ENCODE measurements around the gene ACOXL.

ACOXL gene

DNA sequence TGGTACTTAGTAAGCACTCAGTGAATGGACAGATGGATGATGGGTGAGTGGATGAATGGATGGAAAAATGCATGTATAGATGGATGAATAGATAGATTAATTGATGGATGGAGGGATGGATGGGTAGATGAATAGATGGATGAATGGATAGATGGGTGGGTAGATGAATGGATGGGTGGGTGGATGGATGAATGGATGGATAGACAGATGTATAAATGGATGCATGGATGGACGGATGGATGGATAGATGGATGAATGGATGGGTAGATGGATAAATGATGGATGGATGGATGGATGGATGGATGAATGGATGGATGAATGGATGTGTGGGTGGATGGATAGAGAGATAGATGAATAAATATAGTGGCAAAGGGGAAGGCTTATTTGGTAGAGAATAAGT is 83.6 kb downstream of the ACOXL start:
- DNase-seq (ENCODE audit: insufficient read length, low spot score) (no peak), FAIRE-seq (no peak)
- TF ChIP-seq, protein P1, sequence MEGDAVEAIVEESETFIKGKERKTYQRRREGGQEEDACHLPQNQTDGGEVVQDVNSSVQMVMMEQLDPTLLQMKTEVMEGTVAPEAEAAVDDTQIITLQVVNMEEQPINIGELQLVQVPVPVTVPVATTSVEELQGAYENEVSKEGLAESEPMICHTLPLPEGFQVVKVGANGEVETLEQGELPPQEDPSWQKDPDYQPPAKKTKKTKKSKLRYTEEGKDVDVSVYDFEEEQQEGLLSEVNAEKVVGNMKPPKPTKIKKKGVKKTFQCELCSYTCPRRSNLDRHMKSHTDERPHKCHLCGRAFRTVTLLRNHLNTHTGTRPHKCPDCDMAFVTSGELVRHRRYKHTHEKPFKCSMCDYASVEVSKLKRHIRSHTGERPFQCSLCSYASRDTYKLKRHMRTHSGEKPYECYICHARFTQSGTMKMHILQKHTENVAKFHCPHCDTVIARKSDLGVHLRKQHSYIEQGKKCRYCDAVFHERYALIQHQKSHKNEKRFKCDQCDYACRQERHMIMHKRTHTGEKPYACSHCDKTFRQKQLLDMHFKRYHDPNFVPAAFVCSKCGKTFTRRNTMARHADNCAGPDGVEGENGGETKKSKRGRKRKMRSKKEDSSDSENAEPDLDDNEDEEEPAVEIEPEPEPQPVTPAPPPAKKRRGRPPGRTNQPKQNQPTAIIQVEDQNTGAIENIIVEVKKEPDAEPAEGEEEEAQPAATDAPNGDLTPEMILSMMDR (IDR thresholded peaks at IDR 0.05; ENCODE audit: insufficient read depth, missing control alignments): no peak

DNA sequence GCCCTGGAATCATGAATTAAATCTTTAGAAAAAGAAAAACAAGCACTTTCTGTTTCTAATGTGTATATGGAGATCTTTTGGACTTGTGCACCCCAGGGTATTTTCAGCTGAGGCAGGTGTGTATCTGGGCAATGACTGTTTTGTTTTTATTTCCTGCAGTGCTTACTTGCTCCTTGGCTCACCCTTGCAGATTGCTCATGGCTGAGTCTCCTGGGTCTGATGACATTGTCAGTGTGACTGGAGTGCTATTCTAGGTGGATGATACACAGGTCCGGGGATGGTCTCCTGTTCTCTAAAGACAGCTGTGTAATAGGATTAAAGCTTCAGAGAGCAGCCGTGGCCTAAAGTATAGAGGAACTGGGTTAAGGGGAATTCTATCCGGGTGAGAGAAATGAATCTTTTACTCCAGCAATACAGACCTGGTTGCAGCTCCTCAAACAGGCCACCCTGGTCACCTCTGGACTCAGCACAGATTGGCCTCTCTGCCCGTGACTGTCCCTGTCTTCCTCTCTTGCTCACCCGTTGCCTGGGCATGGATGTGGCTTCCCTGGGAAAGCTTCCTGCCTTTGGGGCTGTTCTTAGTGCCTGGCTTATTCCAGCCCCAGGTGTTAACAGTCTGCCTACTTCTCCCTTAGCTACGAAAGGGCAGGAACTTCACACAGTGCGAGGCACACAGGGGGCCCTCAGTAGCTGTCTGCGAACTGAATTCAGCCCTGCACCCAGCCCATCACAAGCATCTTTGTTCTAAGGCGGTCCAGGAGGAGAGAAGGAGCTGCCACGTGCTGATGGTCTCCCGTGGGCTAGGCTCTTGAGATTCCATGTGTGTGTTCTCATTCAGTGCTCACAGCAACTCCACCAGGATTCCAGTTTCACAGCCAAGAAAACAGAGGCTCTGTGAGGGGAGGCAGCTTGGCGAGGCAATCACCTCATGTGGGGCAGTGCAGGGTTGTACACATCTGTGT is 84.3 kb downstream of the ACOXL start:
- FAIRE-seq: no peak
- TF ChIP-seq, protein P1 (IDR thresholded peaks at IDR 0.05; ENCODE audit: insufficient read depth, missing control alignments): no peak
- no peak for DNase-seq (ENCODE audit: insufficient read length, low spot score)

DNA sequence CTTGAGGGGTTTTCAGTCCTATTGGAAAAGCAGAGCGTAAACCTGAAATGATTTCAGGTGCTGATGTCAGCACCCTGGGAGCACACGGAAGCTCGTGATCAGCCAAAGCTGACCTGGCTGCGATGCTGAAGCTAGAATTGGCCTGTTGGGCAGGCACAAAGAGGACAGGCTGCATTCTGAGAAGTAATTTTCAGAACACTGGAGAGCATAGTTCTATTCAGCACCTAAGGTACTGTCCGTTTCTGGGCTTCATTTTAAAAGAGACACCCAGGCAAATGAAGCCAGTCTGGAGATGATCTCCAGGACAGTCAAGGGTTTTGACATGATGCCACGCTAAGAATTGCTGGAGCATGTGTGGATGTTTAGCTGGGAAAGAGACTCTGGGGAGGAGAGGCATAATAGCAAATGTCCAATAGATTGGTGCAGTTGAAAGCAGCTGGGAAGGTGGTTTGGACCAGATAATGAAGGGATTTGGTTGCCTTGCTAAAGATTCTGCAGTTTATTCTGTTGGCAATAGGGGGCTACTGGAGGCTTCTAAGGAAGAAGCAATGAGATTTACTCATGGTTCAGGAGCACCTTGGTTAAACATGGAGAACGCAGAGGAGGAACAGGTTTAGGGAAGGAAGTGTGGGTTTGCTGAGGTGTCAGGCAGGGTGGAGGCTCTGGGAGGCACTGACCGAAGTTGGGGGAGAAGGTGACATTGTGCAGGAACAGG is 86.6 kb downstream of the ACOXL start:
- TF ChIP-seq, protein P1 (IDR thresholded peaks at IDR 0.05; ENCODE audit: insufficient read depth, missing control alignments): no peak
- no peak for DNase-seq (ENCODE audit: insufficient read length, low spot score)
- no peak for FAIRE-seq

DNA sequence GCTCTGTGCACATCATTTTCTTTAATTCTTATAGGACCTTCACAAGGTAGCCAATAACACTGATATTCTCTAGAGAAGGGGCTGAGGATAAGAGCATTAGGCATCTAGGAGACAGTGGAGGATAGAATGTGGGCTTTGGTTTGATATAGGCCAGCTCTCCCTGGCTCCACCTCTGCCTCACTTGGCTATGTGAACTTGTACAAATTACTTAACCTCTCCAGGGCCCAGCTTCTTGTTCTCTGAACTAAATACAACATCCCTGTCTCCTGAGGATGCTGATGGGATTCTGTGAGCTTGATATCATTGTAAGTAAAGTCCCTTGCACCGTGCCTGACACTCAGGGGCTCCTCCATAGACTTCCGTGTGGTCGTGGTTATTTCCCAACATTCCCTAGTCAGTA is 87.3 kb downstream of the ACOXL start:
- TF ChIP-seq, protein P1 (IDR thresholded peaks at IDR 0.05; ENCODE audit: insufficient read depth, missing control alignments): no peak
- FAIRE-seq (no peak), DNase-seq (ENCODE audit: insufficient read length, low spot score) (no peak)

DNA sequence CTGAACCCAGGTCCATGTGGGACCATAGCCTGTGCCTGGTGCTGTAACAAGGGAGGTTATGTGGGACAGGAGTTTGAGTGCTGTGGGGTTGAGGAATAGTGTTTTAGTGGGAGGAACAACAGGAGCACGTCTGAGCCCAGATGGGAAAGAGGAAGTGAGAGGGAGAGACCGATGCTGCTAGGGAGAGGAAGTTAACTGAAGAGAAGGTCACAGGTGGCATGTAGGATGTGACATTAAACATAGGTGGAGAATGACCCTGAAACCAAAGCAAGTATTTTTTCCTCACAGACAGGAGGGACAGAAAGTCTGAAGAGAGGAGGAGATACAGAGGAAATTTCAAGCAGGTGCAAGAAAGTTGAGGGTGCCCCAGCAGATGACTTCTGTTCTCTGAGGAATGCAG is 87.8 kb downstream of the ACOXL start:
- FAIRE-seq (no peak), DNase-seq (ENCODE audit: insufficient read length, low spot score) (no peak)
- TF ChIP-seq, protein P1 (IDR thresholded peaks at IDR 0.05; ENCODE audit: insufficient read depth, missing control alignments): no peak

DNA sequence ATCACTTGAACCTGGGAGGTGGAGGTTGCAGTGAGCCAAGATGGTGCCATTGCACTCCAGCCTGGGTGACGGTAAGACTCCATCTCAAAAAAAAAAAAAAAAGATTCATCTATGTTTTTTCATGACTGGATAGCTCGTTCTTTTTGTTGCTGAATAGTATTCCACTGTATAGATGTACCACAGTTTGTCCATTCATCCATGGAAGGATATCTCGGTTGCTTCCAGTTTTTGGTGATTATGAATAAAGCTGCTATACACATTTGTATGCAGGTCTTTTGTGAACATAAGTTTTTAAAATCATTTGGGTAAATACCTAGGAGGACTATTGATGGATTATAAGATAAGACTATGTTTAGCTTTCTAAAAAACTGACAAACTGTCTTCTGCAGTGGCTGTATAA is 90.8 kb downstream of the ACOXL start:
- FAIRE-seq: no peak
- no peak for DNase-seq (ENCODE audit: insufficient read length, low spot score)
- TF ChIP-seq, protein P1 (IDR thresholded peaks at IDR 0.05; ENCODE audit: insufficient read depth, missing control alignments): no peak
